ENCODE measurements around the gene KCNJ6.

DNA sequence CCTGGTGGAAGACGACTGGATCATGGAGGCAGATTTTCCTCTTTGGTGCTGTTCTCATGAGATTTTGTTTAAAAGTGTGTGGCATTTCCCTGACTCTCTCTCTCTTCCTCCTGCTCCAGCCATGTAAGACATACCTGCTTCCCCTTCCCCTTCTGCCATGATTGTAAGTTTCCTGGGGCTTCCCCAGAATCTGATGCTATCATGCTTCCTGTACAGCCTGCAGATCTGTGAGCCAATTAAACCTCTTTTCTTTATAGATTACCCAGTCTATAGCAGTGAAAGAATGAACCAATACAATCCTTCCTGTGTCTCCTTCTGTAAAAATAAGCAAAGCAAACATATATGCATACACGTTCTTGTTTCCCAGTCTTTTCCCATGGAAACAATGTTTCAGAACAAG, 276.5 kb downstream of the KCNJ6 start:
- TF ChIP-seq, protein P1, sequence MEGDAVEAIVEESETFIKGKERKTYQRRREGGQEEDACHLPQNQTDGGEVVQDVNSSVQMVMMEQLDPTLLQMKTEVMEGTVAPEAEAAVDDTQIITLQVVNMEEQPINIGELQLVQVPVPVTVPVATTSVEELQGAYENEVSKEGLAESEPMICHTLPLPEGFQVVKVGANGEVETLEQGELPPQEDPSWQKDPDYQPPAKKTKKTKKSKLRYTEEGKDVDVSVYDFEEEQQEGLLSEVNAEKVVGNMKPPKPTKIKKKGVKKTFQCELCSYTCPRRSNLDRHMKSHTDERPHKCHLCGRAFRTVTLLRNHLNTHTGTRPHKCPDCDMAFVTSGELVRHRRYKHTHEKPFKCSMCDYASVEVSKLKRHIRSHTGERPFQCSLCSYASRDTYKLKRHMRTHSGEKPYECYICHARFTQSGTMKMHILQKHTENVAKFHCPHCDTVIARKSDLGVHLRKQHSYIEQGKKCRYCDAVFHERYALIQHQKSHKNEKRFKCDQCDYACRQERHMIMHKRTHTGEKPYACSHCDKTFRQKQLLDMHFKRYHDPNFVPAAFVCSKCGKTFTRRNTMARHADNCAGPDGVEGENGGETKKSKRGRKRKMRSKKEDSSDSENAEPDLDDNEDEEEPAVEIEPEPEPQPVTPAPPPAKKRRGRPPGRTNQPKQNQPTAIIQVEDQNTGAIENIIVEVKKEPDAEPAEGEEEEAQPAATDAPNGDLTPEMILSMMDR (IDR thresholded peaks at IDR 0.05): no peak
- TF ChIP-seq POLR2AphosphoS5 (IDR thresholded peaks at IDR 0.05; ENCODE audit: low read depth, low read length): no peak
- TF ChIP-seq, protein P2, sequence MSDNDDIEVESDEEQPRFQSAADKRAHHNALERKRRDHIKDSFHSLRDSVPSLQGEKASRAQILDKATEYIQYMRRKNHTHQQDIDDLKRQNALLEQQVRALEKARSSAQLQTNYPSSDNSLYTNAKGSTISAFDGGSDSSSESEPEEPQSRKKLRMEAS (IDR thresholded peaks at IDR 0.05; ENCODE audit: low read depth): no peak
- no peak for TF ChIP-seq GABPA (IDR thresholded peaks at IDR 0.05; ENCODE audit: low read depth)
- no peak for TF ChIP-seq NRF1 (IDR thresholded peaks at IDR 0.05; ENCODE audit: low read depth, low read length)
- TF ChIP-seq TAF1 (IDR thresholded peaks at IDR 0.05; ENCODE audit: borderline replicate concordance, low read depth, low read length): no peak
- no peak for TF ChIP-seq RAD21 (IDR thresholded peaks at IDR 0.05; ENCODE audit: low read length)
